Body of pancreas (tissue), 4 donors: ENCODE data around the gene CAPRIN2.

ENCODE experiments used
- CTCF ChIP-seq, 7 experiments: fragments of 450-650 bp in 4 of 7; fragments of 200-600 bp in 3 of 7; sonication (generic) in 3 of 7; IDR thresholded peaks; one replicate each; pipeline ENCODE4 v1.5.1; 2016 to 2019; ENCODE audit warnings: antibody characterized with exemption in 7 of 7
- POLR2A ChIP-seq, 3 donors: fragments of 450-650 bp; IDR thresholded peaks; one replicate each; pipeline ENCODE4 v1.6.1; 2016; ENCODE audit warnings: antibody characterized with exemption in 3 of 3, mild to moderate bottlenecking in 2 of 3

DNA sequence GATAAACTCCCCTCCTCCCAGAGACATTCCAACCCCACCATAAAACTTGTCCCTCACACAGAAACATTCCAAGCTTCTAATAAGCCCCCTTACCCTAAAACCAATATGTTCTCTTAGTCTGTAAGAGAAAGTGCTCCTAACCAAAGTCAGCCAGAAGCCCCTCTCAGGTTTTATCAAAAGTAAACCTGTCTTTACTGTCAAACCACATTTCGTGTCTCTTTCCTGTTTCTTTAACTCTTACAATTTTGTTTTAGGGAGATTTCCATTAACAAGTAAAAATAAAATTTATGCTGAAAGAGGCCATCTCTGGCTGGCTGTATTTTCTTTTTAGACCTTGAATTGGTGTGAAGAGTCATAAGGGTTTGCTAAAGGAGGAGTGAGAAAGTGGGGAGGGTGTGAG lies 29.8 kb upstream of the CAPRIN2 start:
- no peak for TF ChIP-seq CTCF (IDR thresholded peaks at IDR 0.05)
- TF ChIP-seq POLR2A (IDR thresholded peaks at IDR 0.05): no peak
